ENCODE data around the gene HECW1. TPM values are rescaled to one million over a fixed set of nuclear protein-coding genes. Genes with fewer than 3 reads are reported as not detected.

Gene HECW1
- total RNA-seq, 1 donor from 2014 or later = 1.6 TPM

DNA sequence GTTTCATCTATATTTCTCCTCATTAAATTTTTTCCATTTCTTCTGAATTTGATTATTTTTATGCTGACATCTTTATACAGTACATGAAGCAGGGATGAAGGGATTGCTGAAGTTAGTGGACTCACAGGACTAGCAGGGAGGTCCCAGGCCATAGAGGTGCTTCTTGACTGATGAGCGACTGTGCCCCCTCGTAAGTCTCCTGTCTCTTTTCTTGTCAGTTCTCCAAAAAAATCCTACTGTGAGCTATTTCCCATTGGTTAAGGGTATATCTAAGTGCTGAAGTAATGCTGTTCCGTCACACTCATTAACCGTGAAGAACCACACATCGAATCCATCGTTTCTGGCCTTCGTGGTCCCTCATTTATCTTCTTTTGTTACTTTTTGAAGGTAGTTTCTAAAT lies 27.7 kb downstream of the HECW1 start:
- no peak overlapping the region for H3K27ac ChIP-seq
- intact Hi-C loops (cut with DNase I) = no loop called here

DNA sequence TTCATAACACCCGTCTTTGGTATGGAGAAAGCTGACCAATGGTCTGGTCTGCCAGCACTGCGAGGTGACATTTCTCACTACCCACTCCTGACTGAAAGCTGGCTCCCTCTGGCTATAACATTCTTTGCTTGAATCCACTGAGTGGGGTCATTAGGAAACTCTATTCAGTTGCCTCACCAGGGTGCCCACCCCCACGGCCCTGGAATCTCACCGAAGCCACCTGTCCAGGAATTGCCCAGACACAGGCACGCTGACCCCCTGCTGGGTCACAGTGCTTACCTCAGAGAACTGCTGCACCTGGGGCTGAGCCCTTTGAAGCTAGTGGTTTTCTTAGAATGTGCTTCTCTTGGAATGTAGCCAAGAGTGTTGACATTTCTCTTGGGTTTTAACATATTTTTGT lies 28.6 kb downstream of the HECW1 start:
- H3K9me3 ChIP-seq = no peaks in the 10 kb centered on the region
- TF ChIP-seq, protein P1, sequence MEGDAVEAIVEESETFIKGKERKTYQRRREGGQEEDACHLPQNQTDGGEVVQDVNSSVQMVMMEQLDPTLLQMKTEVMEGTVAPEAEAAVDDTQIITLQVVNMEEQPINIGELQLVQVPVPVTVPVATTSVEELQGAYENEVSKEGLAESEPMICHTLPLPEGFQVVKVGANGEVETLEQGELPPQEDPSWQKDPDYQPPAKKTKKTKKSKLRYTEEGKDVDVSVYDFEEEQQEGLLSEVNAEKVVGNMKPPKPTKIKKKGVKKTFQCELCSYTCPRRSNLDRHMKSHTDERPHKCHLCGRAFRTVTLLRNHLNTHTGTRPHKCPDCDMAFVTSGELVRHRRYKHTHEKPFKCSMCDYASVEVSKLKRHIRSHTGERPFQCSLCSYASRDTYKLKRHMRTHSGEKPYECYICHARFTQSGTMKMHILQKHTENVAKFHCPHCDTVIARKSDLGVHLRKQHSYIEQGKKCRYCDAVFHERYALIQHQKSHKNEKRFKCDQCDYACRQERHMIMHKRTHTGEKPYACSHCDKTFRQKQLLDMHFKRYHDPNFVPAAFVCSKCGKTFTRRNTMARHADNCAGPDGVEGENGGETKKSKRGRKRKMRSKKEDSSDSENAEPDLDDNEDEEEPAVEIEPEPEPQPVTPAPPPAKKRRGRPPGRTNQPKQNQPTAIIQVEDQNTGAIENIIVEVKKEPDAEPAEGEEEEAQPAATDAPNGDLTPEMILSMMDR (IDR thresholded peaks at IDR 0.05) = no peak
- no peaks in the 10 kb centered on the region for H3K4me1 ChIP-seq
- no peak for ATAC-seq
- intact Hi-C loops (cut with DNase I) = no loop called here
- no peaks in the 10 kb centered on the region for H3K36me3 ChIP-seq
- H3K27ac ChIP-seq = no peak overlapping the region
- no peak overlapping the region for H3K4me3 ChIP-seq
- no peak for DNase-seq
- H3K27me3 ChIP-seq = peaks cover 7% of the 10 kb centered on the region

More for the DNA sequence above, 27.7 kb downstream of the HECW1 start:
- TF ChIP-seq, protein P1 (IDR thresholded peaks at IDR 0.05) = no peak
- H3K4me1 ChIP-seq = no peaks in the 10 kb centered on the region
- no peak overlapping the region for H3K4me3 ChIP-seq
- DNase-seq (no peak), ATAC-seq (no peak)
- H3K27me3 ChIP-seq = peaks cover 7% of the 10 kb centered on the region
- no peaks in the 10 kb centered on the region for H3K9me3 ChIP-seq
- no peaks in the 10 kb centered on the region for H3K36me3 ChIP-seq

DNA sequence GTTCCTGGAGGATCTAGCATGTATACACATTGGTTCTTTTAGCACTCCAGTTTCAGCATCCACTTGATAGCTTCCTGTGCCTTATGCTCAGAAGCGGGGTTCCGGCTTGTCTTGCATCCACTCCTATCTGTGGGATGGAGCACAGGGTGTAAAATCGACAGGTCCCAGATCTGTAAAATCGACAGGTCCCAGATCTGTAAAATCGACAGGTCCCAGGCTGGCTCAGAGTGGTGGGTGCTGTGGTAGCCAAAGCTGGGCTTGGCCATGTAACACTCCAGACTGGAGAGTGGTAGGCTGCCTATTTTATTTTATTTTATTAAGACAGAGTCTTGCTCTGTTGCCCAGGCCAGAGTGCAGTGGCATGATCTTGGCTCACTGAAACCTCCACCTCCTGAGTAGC lies 30.3 kb downstream of the HECW1 start:
- TF ChIP-seq, protein P1 (IDR thresholded peaks at IDR 0.05) = no peak
- intact Hi-C loops (cut with DNase I) = no loop called here
- Histone ChIP-seq H3K4me1 (no peaks in the 10 kb centered on the region), H3K27me3 (peaks cover 7% of the 10 kb centered on the region), H3K27ac (no peak overlapping the region), H3K36me3 (no peaks in the 10 kb centered on the region), H3K4me3 (no peak overlapping the region), H3K9me3 (no peaks in the 10 kb centered on the region)
- ATAC-seq (no peak), DNase-seq (no peak)

DNA sequence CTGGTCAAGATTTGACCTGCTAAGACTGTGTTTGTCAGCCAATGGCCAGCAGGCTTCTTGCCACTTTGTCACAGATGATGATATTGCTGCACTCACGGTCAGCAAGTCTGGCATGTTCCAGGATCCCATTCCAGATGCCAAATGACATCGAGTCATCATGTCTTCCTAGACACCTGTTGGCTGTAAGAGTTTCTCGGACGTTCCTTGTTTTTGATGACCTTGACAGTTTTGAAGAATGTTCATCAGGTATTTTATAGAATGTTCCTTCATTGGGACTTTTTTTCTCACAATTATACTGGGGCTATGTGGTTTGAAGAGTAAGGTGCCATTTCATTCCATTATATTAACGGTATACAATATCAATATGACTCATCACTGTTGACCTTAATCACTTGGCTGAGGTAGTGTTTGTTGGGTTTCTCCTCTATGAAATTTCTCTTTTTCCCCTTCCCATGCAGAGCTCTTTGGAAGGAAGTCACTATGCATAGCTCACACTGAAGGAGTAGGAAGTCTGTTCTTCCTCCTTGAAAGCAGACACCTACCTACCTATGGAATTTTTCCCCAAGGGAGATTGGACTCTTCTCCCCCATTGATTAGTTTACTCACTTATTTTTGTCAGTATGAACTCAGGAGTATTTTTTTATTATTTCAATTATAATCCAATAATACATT lies 31.6 kb downstream of the HECW1 start:
- Histone ChIP-seq H3K27me3 (peaks cover 7% of the 10 kb centered on the region), H3K4me1 (no peaks in the 10 kb centered on the region), H3K36me3 (no peaks in the 10 kb centered on the region), H3K27ac (no peak overlapping the region), H3K4me3 (no peak overlapping the region), H3K9me3 (no peaks in the 10 kb centered on the region)
- TF ChIP-seq, protein P1 (IDR thresholded peaks at IDR 0.05) = no peak
- DNase-seq = no peak
- intact Hi-C loops (cut with DNase I) = no loop called here
- no peak for ATAC-seq

DNA sequence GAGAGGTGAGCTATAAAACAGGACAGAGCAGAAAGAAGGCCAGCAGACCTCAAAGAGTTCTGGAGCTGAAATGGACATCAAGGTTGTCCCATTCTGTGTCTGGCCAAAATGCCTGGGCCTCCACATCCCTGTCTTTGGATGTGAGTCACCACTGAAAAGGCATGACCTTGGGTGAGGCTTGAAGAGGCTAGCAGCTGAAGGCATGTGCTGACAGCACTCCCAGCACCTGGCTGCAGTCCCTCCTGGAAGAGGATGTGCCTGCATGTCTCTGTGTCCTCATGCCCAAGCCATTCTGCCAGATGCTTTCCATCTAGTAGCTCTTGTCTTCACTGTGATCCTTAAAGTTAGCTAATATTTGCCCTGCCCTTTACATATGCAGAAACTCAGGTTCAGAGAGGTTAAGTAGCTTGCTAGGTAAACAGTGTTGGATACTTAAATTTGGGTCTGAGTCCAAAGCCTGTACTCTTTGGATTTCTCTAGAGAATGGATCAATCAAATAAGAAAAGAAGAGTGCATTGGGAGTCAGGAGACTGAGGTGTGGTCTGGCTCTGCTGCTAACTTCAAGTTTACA lies 35.8 kb downstream of the HECW1 start:
- H3K36me3 ChIP-seq = no peaks in the 10 kb centered on the region
- no peaks in the 10 kb centered on the region for H3K9me3 ChIP-seq
- ATAC-seq (peak; percentile 83), DNase-seq (no peak)
- H3K27me3 ChIP-seq = peaks cover 11% of the 10 kb centered on the region
- no peaks in the 10 kb centered on the region for H3K4me1 ChIP-seq
- H3K4me3 ChIP-seq = no peak overlapping the region
- intact Hi-C loops (cut with DNase I) = no loop called here
- TF ChIP-seq, protein P1 (IDR thresholded peaks at IDR 0.05) = no peak
- H3K27ac ChIP-seq = no peak overlapping the region
